Kidney (tissue), 14 donors: ENCODE measurements around the gene CMSS1. TPM values are rescaled to one million over a fixed set of nuclear protein-coding genes. Genes with fewer than 3 reads are reported as not detected.

Source experiments
- DNase-seq, 5 donors: peaks; one replicate each; pipeline ENCODE4 v3.0.0-alpha.2; 2013 to 2020
- FAIRE-seq: peaks from 2 replicates; lab custom pipeline; 2012; peaks lifted over from hg19 to GRCh38; lab: Jason Lieb, UNC
- H3K27ac ChIP-seq, 2 donors: one replicate each; pipeline ENCODE4 v1.7.0; 2013; ENCODE audit warnings: low read depth in 2 of 2, low read length in 2 of 2, inconsistent platforms in 1 of 2
- H3K27me3 ChIP-seq: one replicate; pipeline ENCODE4 v1.7.1; 2013; ENCODE audit warnings: low read length, inconsistent platforms; ENCODE audit not compliant: control insufficient read depth, insufficient read depth
- H3K36me3 ChIP-seq, 3 donors: one replicate each; pipeline versions ENCODE4 v1.7.0 to v1.7.1; 2013; ENCODE audit warnings: low read length in 3 of 3, control low read depth in 1 of 3, inconsistent platforms in 1 of 3; ENCODE audit not compliant: insufficient read depth in 3 of 3, control insufficient read depth in 2 of 3
- H3K4me1 ChIP-seq, 3 donors: one replicate each; pipeline versions ENCODE4 v1.7.0 to v1.7.1; 2013; ENCODE audit warnings: low read length in 3 of 3, inconsistent platforms in 1 of 3, low read depth in 1 of 3; ENCODE audit not compliant: control insufficient read depth in 2 of 3, insufficient read depth in 2 of 3
- H3K4me3 ChIP-seq, 3 donors: one replicate each; pipeline versions ENCODE4 v1.7.0 to v1.8.1; 2013; ENCODE audit warnings: low read length in 3 of 3, control low read depth in 1 of 3, inconsistent platforms in 1 of 3
- H3K9ac ChIP-seq, 3 donors: one replicate each; pipeline versions ENCODE4 v1.7.0 to v1.7.1; 2013; ENCODE audit warnings: low read length in 3 of 3, control low read depth in 1 of 3, inconsistent platforms in 1 of 3
- H3K9me3 ChIP-seq, 3 donors: one replicate each; pipeline versions ENCODE4 v1.7.0 to v1.7.1; 2013; ENCODE audit warnings: low read length in 3 of 3, control low read depth in 1 of 3, inconsistent platforms in 1 of 3; ENCODE audit not compliant: control insufficient read depth in 2 of 3, insufficient read depth in 1 of 3
- intact Hi-C: fragments of 100-400 bp; cut with DNase I; formaldehyde crosslinking; loops from one replicate; pipeline ENCODE4 v1.11.1; 2022
- polyA plus RNA-seq: library from polyadenylated mRNA; stranded (reverse); fragments of 350-450 nt; fragmentation: Illumina TruSeq; extraction: RNeasy Lipid Tissue Mini Kit (QIAGEN cat#74804); gene quantifications from one replicate; pipeline ENCODE4 v1.2.3, GENCODE V29; 2014; ENCODE audit warnings: low read depth, low replicate concordance; ENCODE audit not compliant: insufficient read depth
- total RNA-seq: library from RNA; stranded (reverse); fragmentation: NEBNext Ultra II Directional; extraction: Animal tissue kit (Norgen Biotek cat#: 25700); gene quantifications from one replicate; pipeline ENCODE4 v1.2.1, GENCODE V29; 2021
- TF ChIP-seq, protein P1 (sequence below): IDR thresholded peaks from 3 replicates; pipeline ENCODE4 v1.5.1; 2012; ENCODE audit warnings: mild to moderate bottlenecking, moderate library complexity, borderline replicate concordance; ENCODE audit not compliant: insufficient read depth; ENCODE audit errors: extremely low read depth
- donor health status: control.
- donor health status: control.
- donor health status: control.
- donor health status: control.
- donor health status: control.
- donor health status: DM: yes; HTN: yes; CAD: no.
- donor health status: Normal renal cell carcinoma (clear cell type).

The CMSS1 gene
- total and polyA plus RNA-seq, 2 donors from 2014 or later = 26.4 to 27.0 TPM

GRCh38 chr3:99803297-99803696 is 14.4 kb upstream of the CMSS1 start:
- TF ChIP-seq, protein P1, sequence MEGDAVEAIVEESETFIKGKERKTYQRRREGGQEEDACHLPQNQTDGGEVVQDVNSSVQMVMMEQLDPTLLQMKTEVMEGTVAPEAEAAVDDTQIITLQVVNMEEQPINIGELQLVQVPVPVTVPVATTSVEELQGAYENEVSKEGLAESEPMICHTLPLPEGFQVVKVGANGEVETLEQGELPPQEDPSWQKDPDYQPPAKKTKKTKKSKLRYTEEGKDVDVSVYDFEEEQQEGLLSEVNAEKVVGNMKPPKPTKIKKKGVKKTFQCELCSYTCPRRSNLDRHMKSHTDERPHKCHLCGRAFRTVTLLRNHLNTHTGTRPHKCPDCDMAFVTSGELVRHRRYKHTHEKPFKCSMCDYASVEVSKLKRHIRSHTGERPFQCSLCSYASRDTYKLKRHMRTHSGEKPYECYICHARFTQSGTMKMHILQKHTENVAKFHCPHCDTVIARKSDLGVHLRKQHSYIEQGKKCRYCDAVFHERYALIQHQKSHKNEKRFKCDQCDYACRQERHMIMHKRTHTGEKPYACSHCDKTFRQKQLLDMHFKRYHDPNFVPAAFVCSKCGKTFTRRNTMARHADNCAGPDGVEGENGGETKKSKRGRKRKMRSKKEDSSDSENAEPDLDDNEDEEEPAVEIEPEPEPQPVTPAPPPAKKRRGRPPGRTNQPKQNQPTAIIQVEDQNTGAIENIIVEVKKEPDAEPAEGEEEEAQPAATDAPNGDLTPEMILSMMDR = no peak
- Histone ChIP-seq H3K9me3 (peaks cover 0 to 7% (median 3%) of the 10 kb centered on the region in 3 donors), H3K4me3 (no peak overlapping the region), H3K9ac (no peak overlapping the region), H3K36me3 (no peaks in the 10 kb centered on the region), H3K4me1 (no peaks in the 10 kb centered on the region), H3K27me3 (no peaks in the 10 kb centered on the region), H3K27ac (no peak overlapping the region)
- intact Hi-C loops = no loop called here
- DNase-seq = no peak
- no peak for FAIRE-seq

DNA sequence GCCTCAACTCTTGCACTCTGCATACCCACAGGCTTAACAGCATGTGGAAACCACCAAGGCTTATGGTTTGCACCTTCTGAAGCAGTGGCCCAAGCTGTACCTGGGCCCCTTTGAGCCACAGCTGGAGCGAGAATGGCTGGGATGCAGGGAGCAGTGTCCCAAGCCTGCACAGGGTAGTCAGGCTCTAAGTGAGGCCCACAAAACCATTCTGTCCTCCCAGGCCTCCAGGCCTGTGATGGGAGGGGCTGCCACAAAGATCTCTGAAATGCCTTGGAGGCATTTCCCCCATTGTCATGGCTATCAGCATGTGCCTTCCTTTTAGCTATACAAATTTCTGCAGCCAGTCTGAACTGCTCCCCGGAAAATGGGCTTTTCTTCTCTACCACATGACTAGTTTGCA is 12.5 kb upstream of the CMSS1 start:
- FAIRE-seq = no peak
- intact Hi-C loops = no loop called here

DNA sequence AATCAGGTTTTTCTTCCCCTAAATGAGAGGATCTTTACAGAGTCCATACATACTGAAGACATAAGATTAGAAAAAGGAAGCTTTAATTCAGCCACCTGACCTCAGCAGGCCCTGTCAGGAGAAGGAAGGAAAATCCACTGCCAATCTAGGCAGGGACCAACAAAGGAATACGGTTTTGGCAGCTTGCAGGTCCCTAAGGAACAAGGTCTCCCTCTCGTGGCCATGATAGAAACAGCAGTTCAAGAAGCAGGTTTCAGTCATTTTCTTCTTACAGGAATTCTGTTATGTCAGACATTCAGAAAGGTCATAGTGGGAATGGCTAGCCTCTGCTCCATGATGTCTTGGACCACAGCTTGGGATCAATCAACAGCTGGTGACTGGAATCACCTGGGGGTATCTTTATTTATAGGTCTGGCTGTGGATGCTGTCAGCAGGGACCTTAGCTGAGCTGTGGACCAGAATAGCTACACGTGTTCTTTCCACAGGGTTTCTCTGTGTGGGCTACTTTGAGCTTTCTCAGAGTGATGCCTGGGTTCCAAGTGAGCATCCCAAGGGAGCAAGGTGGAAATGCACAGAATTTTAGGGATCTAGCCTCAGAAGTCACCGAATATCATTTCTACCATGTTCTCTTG is 9.4 kb upstream of the CMSS1 start:
- peak in 4 of 5 donors; percentile 48 to 78 (median 66) for DNase-seq
- H3K4me1 ChIP-seq = no peaks in the 10 kb centered on the region
- no peak overlapping the region for H3K9ac ChIP-seq
- H3K4me3 ChIP-seq = no peak overlapping the region
- TF ChIP-seq, protein P1 = peak; percentile 66
- peaks cover 0 to 7% (median 3%) of the 10 kb centered on the region in 3 donors for H3K9me3 ChIP-seq
- H3K27ac ChIP-seq = no peak overlapping the region
- no peaks in the 10 kb centered on the region for H3K27me3 ChIP-seq
- H3K36me3 ChIP-seq = no peaks in the 10 kb centered on the region
- intact Hi-C loops = no loop called here
- FAIRE-seq = no peak

More for the DNA sequence above, 12.5 kb upstream of the CMSS1 start:
- TF ChIP-seq, protein P1 = no peak
- Histone ChIP-seq H3K9me3 (peaks cover 0 to 7% (median 3%) of the 10 kb centered on the region in 3 donors), H3K36me3 (no peaks in the 10 kb centered on the region), H3K27ac (no peak overlapping the region), H3K9ac (no peak overlapping the region), H3K4me3 (no peak overlapping the region), H3K4me1 (no peaks in the 10 kb centered on the region), H3K27me3 (no peaks in the 10 kb centered on the region)
- DNase-seq = no peak
